CD4-positive, alpha-beta T cell treated with Interleukin-17A for 1 hour (primary cell): Measurements from ENCODE around the gene CAPN11.
A peak's percentile ranks its signal among the peaks of the same experiment; 100 is the strongest.

Experiments used
- DNase-seq: peaks from one replicate; pipeline ENCODE4 v3.0.0-alpha.2; 2020

The CAPN11 gene

GRCh38 chr6:44158770-44159228, at the start of gene CAPN11:
Gene CAPN11, plus strand, starts transcription at chr6:44158820. Its CDS starts 29 bp downstream, at chr6:44158849.
- no peak for DNase-seq

DNA sequence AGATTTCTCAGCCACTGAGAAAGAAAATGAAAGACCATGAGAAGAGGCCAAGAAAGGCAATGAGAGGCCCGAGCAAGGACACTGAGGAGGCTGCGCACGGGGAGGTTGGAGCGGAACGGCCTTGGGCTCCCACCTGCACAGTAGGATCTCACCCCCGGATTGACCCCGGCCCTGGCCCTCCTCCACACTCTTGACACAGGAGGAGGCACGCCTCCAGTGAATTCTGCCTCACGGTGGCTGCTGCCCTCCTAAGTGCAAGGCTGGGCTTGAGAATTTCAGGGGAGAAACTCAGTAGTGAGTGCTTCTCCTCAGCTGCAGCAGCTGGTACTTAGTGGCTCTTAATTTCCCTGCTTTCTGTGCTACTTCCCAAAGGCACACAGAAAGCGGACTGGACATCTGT, 49.4 kb upstream of the CAPN11 start:
- no peak for DNase-seq

- no peak for DNase-seq
These were observed 48.5 kb upstream of the CAPN11 start for GRCh38 chr6:44110005-44110676.

DNA sequence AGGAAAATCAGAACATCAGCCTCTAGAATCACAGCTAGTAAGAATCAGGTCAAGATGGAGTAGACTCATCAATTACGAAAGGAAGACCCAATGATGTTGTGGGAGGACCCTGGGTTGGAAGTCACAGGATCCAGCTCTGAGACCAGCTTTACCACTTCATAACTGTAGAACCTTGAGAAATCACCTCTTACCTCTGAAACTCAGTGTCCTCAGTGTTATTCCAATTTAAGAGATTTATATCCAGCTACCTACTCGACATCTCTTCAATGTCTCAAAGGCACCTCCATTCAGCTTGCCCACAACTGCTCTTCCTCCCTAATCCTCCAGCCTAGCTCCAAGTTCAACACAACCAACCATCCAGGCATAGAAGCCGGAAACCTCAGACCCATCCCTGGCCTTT, 47.7 kb upstream of the CAPN11 start:
- no peak for DNase-seq

DNA sequence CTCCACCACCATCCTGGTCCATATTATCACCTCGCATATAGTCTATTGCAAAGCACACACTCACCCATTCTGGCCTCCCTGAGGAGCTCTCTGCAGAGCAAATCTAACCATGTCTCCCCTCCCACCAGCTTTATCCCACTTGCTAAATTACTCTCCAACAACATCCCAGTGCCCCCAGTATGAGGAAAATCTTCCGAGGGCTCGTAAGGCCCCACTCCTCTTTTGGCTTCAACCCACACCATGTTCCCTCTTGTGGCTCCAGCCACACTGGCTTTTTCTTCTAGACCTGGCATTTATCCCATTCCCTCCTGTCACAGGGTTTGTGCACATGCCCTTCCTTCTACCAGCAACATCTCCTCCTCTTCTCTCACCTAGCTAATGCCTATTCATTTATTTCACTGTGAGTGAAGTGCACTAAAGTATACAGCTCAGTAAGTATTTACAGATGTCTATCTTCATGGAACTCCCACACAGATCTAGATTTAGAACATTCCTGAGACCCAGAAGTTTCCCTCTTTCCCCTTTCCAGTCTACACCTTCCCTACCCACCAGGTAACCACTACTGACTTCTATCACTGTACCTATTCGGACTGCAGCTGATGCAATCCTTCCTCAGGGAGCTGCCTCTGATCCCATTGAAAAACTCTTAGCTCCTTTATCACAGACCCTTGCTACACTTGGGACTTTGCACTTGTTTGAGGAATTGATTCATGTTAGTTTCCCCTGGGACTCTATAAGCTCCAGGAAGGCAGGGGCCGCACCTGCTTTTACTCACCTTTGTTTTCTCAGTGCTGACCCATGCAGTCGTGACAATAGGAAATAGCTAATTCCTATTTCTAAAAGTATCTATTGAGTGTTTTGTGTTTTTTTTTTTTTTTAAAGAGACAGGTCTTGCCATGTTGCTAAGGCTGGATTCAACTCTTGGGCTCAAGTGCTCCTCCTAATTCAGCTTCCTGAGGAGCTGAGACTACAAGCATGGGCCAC, 46.9 kb upstream of the CAPN11 start:
- DNase-seq = no peak

DNA sequence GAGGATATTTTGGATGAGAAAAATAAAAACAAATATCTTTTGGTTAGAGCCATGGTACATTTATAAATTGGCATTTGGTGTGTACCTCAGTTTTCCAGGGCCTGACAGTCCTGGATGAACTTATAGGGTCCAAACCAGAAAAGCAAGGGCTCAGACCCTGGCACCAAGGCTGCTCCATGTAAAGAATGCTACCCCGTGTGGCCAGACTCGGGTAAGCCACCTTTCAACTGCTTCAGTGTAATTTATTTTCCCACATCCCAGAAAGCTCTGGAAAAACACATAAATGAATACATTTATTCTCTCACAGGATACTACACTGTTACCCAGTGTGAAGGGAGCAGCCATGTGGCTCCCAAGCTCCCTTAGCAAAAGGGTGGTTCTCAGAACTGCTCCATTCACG, 45.2 kb upstream of the CAPN11 start:
- no peak for DNase-seq

- DNase-seq = no peak
These were observed 42.8 kb upstream of the CAPN11 start for GRCh38 chr6:44115866-44116265.

DNA sequence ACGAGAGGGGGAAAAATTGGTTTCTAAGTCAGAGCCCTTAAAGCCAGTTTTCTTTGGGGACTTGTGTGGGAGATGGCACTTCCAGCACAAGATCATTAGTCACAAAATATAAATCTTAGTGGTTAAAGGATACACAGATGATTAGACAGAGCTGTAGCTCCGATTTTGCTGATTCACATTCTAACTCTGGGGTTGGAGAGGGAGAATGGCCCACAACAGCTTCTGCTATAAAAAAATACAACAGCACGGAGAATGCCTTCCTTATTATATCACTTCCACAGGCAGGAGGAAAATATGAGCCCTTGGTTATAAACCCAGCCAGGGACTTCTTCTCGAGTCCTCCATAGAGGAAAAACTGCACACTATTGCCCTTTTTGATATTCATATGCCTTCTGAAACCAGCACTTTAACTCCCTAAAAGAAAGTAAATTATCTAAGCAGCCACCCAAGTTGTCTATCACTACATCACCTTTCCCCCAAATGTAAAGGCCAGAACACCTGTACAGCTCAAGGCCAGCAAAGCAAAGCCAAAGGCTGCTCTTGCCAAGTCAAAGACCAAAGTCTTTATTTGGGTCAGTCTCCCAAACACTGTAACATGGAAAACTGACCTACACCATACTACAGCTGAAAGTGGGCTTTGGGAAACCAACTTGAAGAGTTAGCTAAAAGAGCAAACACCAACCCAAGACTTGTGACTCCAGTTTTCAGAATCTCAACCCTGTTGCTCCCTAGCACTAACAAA, 41.8 kb upstream of the CAPN11 start:
- no peak for DNase-seq

DNA sequence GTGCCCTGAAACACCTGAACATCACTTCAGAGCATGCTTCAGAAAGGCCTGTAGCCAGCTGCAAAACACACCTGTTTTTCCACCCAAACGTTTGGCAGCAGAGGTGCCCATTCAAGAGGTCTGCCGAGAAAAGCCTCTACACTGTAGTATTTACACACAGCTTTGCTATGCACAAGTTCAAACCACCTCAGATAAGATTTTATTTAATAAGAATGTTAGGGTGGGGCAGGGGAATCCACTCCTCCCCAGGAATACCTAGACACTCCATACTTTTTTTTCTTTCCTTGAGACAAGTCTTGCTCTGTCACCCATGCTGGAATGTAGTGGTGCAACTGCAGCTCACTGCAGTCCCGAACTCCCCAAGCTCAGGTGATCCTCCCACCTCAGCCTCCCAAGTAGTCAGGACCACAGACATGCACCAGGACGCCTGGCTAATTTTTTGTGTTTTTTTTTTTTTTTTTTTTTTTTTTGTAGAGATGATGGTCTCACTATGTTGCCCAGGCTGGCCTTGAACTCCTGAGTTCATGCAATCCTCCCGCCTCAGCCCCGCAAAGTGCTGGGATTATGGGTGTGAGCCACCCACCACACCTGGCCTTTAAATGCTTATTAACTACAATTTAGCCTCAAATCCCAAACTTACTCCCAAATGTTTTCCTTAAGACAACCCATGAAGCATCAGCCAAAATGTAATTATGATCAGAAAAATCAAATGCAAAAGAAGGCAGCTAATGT, 41.1 kb upstream of the CAPN11 start:
- no peak for DNase-seq

DNA sequence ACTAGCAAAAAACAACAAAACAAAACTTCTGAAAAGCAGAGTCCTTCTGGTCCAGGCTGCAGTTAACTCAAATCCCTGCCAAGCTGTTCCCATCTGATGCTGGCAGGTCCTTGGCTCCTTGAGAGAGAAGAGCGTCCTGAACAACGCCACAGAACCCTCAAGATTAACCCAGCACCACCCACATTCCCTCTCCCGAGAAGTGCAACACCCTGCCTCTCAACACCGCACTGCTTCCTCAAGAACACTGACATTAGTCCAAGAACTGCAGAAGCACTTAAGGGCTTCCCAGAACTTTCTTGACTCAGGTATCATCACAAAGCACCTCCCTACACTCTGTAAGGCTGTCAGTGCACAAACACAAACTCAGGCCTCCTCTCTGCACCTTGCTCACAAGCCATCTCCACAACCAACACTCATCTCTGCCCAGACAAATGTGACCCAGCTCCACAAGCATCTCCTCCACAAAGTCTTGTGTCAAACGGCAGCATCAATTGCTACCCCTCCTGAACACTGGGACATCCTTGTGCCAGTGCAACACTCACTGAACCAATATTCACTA, 38.8 kb upstream of the CAPN11 start:
- DNase-seq = no peak

- DNase-seq = no peak
These were observed 37.8 kb upstream of the CAPN11 start for GRCh38 chr6:44120692-44121443.

- DNase-seq = peak; percentile 56
These were observed 35.8 kb upstream of the CAPN11 start for GRCh38 chr6:44122801-44123200.

DNA sequence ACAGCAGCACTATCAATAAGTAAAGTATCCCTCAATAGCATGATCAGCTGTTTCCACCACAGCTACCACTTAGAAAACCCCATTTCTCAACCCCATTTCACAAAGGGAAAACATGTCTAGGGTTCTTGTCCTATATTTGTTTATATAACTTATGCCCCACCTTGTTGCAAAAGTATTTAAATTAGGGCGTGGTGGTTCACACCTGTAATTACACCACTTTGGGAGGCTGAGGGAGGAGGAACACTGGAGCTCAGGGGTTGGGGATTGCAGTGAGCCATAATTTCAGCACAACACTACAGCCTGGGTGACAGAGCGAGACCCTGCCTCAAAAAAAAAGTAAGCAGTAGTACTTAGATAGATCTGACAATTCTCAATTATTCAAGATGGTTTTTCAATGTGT, 35.1 kb upstream of the CAPN11 start:
- peak; percentile 22 for DNase-seq

GRCh38 chr6:44126320-44127149, 32.1 kb upstream of the CAPN11 start:
- peak; percentile 79 for DNase-seq

- peak; percentile 92 for DNase-seq
These were observed 31.2 kb upstream of the CAPN11 start, which contains the start of the genes MRPL14 and TMEM63B for GRCh38 chr6:44127186-44128019. Gene MRPL14, minus strand, starts transcription at chr6:44127452. Its CDS starts 10,841 bp downstream, at chr6:44116611. Gene TMEM63B, plus strand, starts transcription at chr6:44127554. Its CDS starts 7,031 bp downstream, at chr6:44134585.

- no peak for DNase-seq
These were observed 30.4 kb upstream of the CAPN11 start for GRCh38 chr6:44128020-44128917.

- DNase-seq = no peak
These were observed 28.7 kb upstream of the CAPN11 start for GRCh38 chr6:44129841-44130322.

GRCh38 chr6:44131892-44132291, 26.7 kb upstream of the CAPN11 start:
- no peak for DNase-seq
